IMR-90 (cell line): ENCODE results near the gene ZNF212. TPM values are rescaled to one million over a fixed set of nuclear protein-coding genes. Genes with fewer than 3 reads are reported as not detected.

ENCODE experiments used
- ATAC-seq: fragments of 200-7000 bp; cut with Tn5 transposase; 2 replicates; pipeline ENCODE4 v1.9.1; 2020; ENCODE audit warnings: low read depth, mild to moderate bottlenecking, moderate library complexity
- BruUV-seq: library from RNA; stranded (reverse); fragments of 400-500 nt; replicated peaks from 2 replicates; lab custom pipeline; 2021; lab: Mats Ljungman, UMichigan
- CTCF ChIA-PET: fragments of 300-600 bp; formaldehyde crosslinking; extraction: SDS; loops from one replicate; lab custom pipeline; 2021; ENCODE audit warnings: antibody characterized with exemption; lab: Yijun Ruan, JAX
- POLR2A ChIA-PET: fragments of 300-600 bp; sonication (Branson Sonifier 250); formaldehyde crosslinking; loops from one replicate; lab custom pipeline; 2022; ENCODE audit warnings: antibody characterized with exemption; ENCODE audit not compliant: unreplicated experiment; lab: Charles Lee
- DNase-seq: peaks from one replicate; pipeline ENCODE4 v3.0.0; 2013
- H2AFZ ChIP-seq: replicated peaks from 2 replicates; pipeline ENCODE3; 2013; ENCODE audit warnings: low read length, mild to moderate bottlenecking; ENCODE audit not compliant: poor library complexity
- H2AK5ac ChIP-seq: 2 replicates; pipeline ENCODE4 v1.6.1; 2013; ENCODE audit warnings: low read depth, low read length, inconsistent platforms
- H2AK9ac ChIP-seq: replicated peaks from 2 replicates; pipeline ENCODE3; 2013; ENCODE audit warnings: mild to moderate bottlenecking, low read depth, low read length, moderate library complexity; ENCODE audit not compliant: poor library complexity
- H2BK120ac ChIP-seq: 2 replicates; pipeline ENCODE4 v1.6.1; 2013; ENCODE audit warnings: low read depth, low read length, inconsistent platforms
- H2BK15ac ChIP-seq: 3 replicates; pipeline ENCODE4 v1.6.1; 2013; ENCODE audit warnings: low read depth, low read length, inconsistent platforms
- H2BK20ac ChIP-seq: 2 replicates; pipeline ENCODE4 v1.6.1; 2013; ENCODE audit warnings: low read depth, mild to moderate bottlenecking, inconsistent platforms, low read length, moderate library complexity
- H2BK5ac ChIP-seq: 2 replicates; pipeline ENCODE4 v1.6.1; 2013; ENCODE audit warnings: mild to moderate bottlenecking, low read depth, low read length, inconsistent platforms; ENCODE audit not compliant: poor library complexity, severe bottlenecking
- H3K14ac ChIP-seq: replicated peaks from 2 replicates; pipeline ENCODE4 v1.6.1; 2013; ENCODE audit warnings: low read depth, low read length, inconsistent platforms
- H3K18ac ChIP-seq: 2 replicates; pipeline ENCODE4 v1.6.1; 2013; ENCODE audit warnings: low read depth, low read length, control low read depth
- H3K23ac ChIP-seq: 2 replicates; pipeline ENCODE4 v1.6.1; 2013; ENCODE audit warnings: low read depth, low read length, inconsistent platforms
- H3K27ac ChIP-seq: 2 replicates; pipeline ENCODE4 v1.5.1; 2013; ENCODE audit warnings: mild to moderate bottlenecking, control low read depth, low read length; ENCODE audit not compliant: insufficient read depth
- H3K27me3 ChIP-seq: 2 replicates; pipeline ENCODE4 v1.6.1; 2013; ENCODE audit warnings: low read length; ENCODE audit not compliant: control insufficient read depth, insufficient read depth
- H3K36me3 ChIP-seq: 2 replicates; pipeline ENCODE4 v1.6.1; 2013; ENCODE audit warnings: low read length, mixed read lengths; ENCODE audit not compliant: control insufficient read depth, insufficient read depth
- H3K4ac ChIP-seq: 2 replicates; pipeline ENCODE4 v1.6.1; 2013; ENCODE audit warnings: low read depth, low read length, inconsistent platforms
- H3K4me1 ChIP-seq: 2 replicates; pipeline ENCODE4 v1.6.1; 2013; ENCODE audit warnings: low read length, mixed read lengths; ENCODE audit not compliant: control insufficient read depth, insufficient read depth
- H3K4me2 ChIP-seq: 2 replicates; pipeline ENCODE4 v1.6.1; 2013; ENCODE audit warnings: low read depth, mild to moderate bottlenecking, control low read depth, low read length, moderate library complexity
- H3K4me3 ChIP-seq: 2 replicates; pipeline ENCODE4 v1.5.1; 2013; ENCODE audit warnings: low read depth, mild to moderate bottlenecking, control low read depth, low read length, moderate library complexity; ENCODE audit not compliant: insufficient read depth
- H3K56ac ChIP-seq: 2 replicates; pipeline ENCODE4 v1.6.1; 2013; ENCODE audit warnings: low read length, inconsistent platforms; ENCODE audit not compliant: insufficient read depth; ENCODE audit errors: extremely low read depth
- H3K79me1 ChIP-seq, 2 experiments: 2 replicates each; pipeline ENCODE4 v1.6.1; 2013; ENCODE audit warnings: low read length in 2 of 2, inconsistent platforms in 1 of 2, low read depth in 1 of 2
- H3K9ac ChIP-seq: 2 replicates; pipeline ENCODE4 v1.6.1; 2013; ENCODE audit warnings: low read depth, low read length, control low read depth
- H3K9me1 ChIP-seq: 2 replicates; pipeline ENCODE4 v1.6.1; 2013; ENCODE audit warnings: low read length, inconsistent platforms; ENCODE audit not compliant: insufficient read depth
- H3K9me3 ChIP-seq: 2 replicates; pipeline ENCODE4 v1.6.1; 2013; ENCODE audit warnings: low read length; ENCODE audit not compliant: control insufficient read depth, insufficient read depth
- H4K20me1 ChIP-seq: 2 replicates; pipeline ENCODE4 v1.6.1; 2013; ENCODE audit warnings: low read length, inconsistent platforms; ENCODE audit not compliant: insufficient read depth
- H4K5ac ChIP-seq: 2 replicates; pipeline ENCODE4 v1.6.1; 2013; ENCODE audit warnings: mild to moderate bottlenecking, low read depth, low read length, control low read depth
- H4K8ac ChIP-seq, 2 experiments: 2 replicates each; pipeline ENCODE4 v1.6.1; 2013; ENCODE audit warnings: low read depth in 2 of 2, low read length in 2 of 2, control low read depth in 1 of 2, inconsistent platforms in 1 of 2
- H4K91ac ChIP-seq: 2 replicates; pipeline ENCODE4 v1.6.1; 2013; ENCODE audit warnings: low read depth, low read length, inconsistent platforms; ENCODE audit not compliant: insufficient read depth
- BHLHE40 ChIP-seq: fragments of 150-350 bp; IDR thresholded peaks from 2 replicates; pipeline ENCODE4 v1.6.1; 2016; ENCODE audit warnings: mild to moderate bottlenecking, low read depth, low read length
- CEBPB ChIP-seq: IDR thresholded peaks from 2 replicates; pipeline ENCODE4 v1.6.1; 2012; ENCODE audit warnings: low read depth, low read length, improper control_type of control experiment
- CHD1 ChIP-seq: IDR thresholded peaks from 2 replicates; pipeline ENCODE4 v1.6.1; 2012; ENCODE audit warnings: low read depth, low read length, improper control_type of control experiment
- ELK1 ChIP-seq: fragments of 150-350 bp; IDR thresholded peaks from 2 replicates; pipeline ENCODE4 v1.6.1; 2016; ENCODE audit warnings: low read depth, mild to moderate bottlenecking, low read length, moderate library complexity, borderline replicate concordance
- FOS ChIP-seq: fragments of 150-350 bp; IDR thresholded peaks from 2 replicates; pipeline ENCODE4 v1.6.1; 2016; ENCODE audit warnings: low read depth, low read length
- MAFK ChIP-seq: IDR thresholded peaks from 2 replicates; pipeline ENCODE4 v1.6.1; 2012; ENCODE audit warnings: low read depth, low read length, improper control_type of control experiment
- MAZ ChIP-seq: IDR thresholded peaks from 2 replicates; pipeline ENCODE4 v1.6.1; 2012; ENCODE audit warnings: low read depth, mild to moderate bottlenecking, low read length, improper control_type of control experiment, moderate library complexity, borderline replicate concordance
- NFE2L2 ChIP-seq: fragments of 150-350 bp; IDR thresholded peaks from 2 replicates; pipeline ENCODE4 v1.6.1; 2016; ENCODE audit warnings: low read depth, mild to moderate bottlenecking, low read length
- POLR2A ChIP-seq: IDR thresholded peaks from 2 replicates; pipeline ENCODE4 v1.6.1; 2012; ENCODE audit warnings: mild to moderate bottlenecking, low read depth, low read length
- RAD21 ChIP-seq: IDR thresholded peaks from 2 replicates; pipeline ENCODE4 v1.6.1; 2012; ENCODE audit warnings: low read length, improper control_type of control experiment
- RCOR1 ChIP-seq: IDR thresholded peaks from 2 replicates; pipeline ENCODE4 v1.6.1; 2012; ENCODE audit warnings: mild to moderate bottlenecking, low read length, improper control_type of control experiment; ENCODE audit not compliant: insufficient replicate concordance
- RFX5 ChIP-seq: IDR thresholded peaks from 2 replicates; pipeline ENCODE4 v1.8.0; 2012; ENCODE audit warnings: low read depth, mild to moderate bottlenecking, low read length, moderate library complexity
- SMC3 ChIP-seq: fragments of 150-350 bp; IDR thresholded peaks from 2 replicates; pipeline ENCODE4 v1.6.1; 2016; ENCODE audit warnings: low read depth, mild to moderate bottlenecking, antibody characterized with exemption, low read length, moderate library complexity
- USF2 ChIP-seq: fragments of 150-350 bp; IDR thresholded peaks from 2 replicates; pipeline ENCODE4 v1.6.1; 2017; ENCODE audit warnings: mild to moderate bottlenecking, antibody characterized with exemption, low read length, low read depth
- WGBS, 2 experiments: methylation state at CpG; one replicate each; pipeline versions ENCODE4 v1.1.5 to v1.1.7; 2013; ENCODE audit warnings: missing lambda C conversion rate in 2 of 2; ENCODE audit not compliant: insufficient read length in 1 of 2; ENCODE audit errors: extremely low coverage in 2 of 2; 5-methylcytosine and 5-hydroxymethylcytosine counted together
- dilution Hi-C: fragments of 300-500 bp; cut with HindIII; formaldehyde crosslinking; loops from one replicate; pipeline ENCODE4 v1.14.3; 2018; ENCODE audit warnings: low sequenced_read_pairs; ENCODE audit not compliant: unreplicated experiment
- in situ Hi-C: fragments of 300-500 bp; cut with MboI; formaldehyde crosslinking; loops from 3 replicates; pipeline ENCODE4 v1.14.3; 2019; ENCODE audit warnings: low sequenced_read_pairs, inconsistent platforms, mixed read lengths
- intact Hi-C: fragments of 100-400 bp; cut with micrococcal nuclease; formaldehyde crosslinking; loops from 2 replicates; pipeline ENCODE4 v1.10.0; 2022
- polyA plus RNA-seq, 3 experiments: library from polyadenylated mRNA; depleted of rRNA; stranded (reverse); fragments of >200 nt; gene quantifications; 2 replicates each; pipeline ENCODE4 v1.2.3, GENCODE V29; 2012; ENCODE audit warnings: low replicate concordance in 1 of 3
- total RNA-seq: library from RNA; depleted of rRNA; stranded (reverse); fragments of >200 nt; gene quantifications from 2 replicates; pipeline ENCODE4 v1.2.3, GENCODE V29; 2012
- TF ChIP-seq, protein P1 (sequence below): conservative IDR thresholded peaks from 2 replicates; pipeline ENCODE4 v1.5.1; 2012; ENCODE audit warnings: mild to moderate bottlenecking, low read depth, low read length, improper control_type of control experiment

ZNF212 gene
- total and polyA plus RNA-seq, 2 of the 4 experiments (the other 2 are of a cell fraction), result 3.8 to 5.1 TPM

- no peak overlapping the region for H3K56ac ChIP-seq
- no peak overlapping the region for H3K23ac ChIP-seq
- H4K5ac ChIP-seq, result no peak overlapping the region
- H2AFZ ChIP-seq, result no peak overlapping the region
- H2AK9ac ChIP-seq, result no peak overlapping the region
- H3K14ac ChIP-seq, result no peak overlapping the region
- peaks cover 0 to 3% of the 10 kb centered on the region in 2 experiments; a peak in 1 of 4 replicates for H3K79me1 ChIP-seq
- H2BK5ac ChIP-seq, result no peak overlapping the region
- no TSS peak for BruUV-seq
- in situ Hi-C loops (no loop called here), dilution Hi-C loops (no loop called here), intact Hi-C loops (no loop called here)
- no peak overlapping the region for H2BK120ac ChIP-seq
- H4K8ac ChIP-seq, result no peak overlapping the region
- no peak overlapping the region for H2BK20ac ChIP-seq
- H3K9ac ChIP-seq, result no peak overlapping the region
- ATAC-seq (no peak), DNase-seq (no peak)
- H3K4ac ChIP-seq, result no peak overlapping the region
- no peak overlapping the region for H4K91ac ChIP-seq
- peaks cover 39% of the 10 kb centered on the region for H3K36me3 ChIP-seq
- no peak overlapping the region for H2AK5ac ChIP-seq
- no peaks in the 10 kb centered on the region for H3K27me3 ChIP-seq
- WGBS, 2 experiments, result 94% methylated on average over 3 of the region's 8 CpGs; no CpG with 5 or more reads in 1 of the 2 experiments
- ChIA-PET CTCF (no interaction called here), POLR2A (no interaction called here)
- no peaks in the 10 kb centered on the region for H3K9me3 ChIP-seq
- no peak overlapping the region for H3K18ac ChIP-seq
- H3K4me1 ChIP-seq, result 0 out of 2 replicates have a peak, but pooled peaks cover 2% of the 10 kb centered on the region
- H3K9me1 ChIP-seq, result peaks cover 7% of the 10 kb centered on the region; the same call in 1 of the 2 replicates
- H2BK15ac ChIP-seq, result no peak overlapping the region
- peaks cover 4% of the 10 kb centered on the region for H4K20me1 ChIP-seq
- no peak overlapping the region for H3K4me3 ChIP-seq
- no peak overlapping the region for H3K4me2 ChIP-seq
- H3K27ac ChIP-seq, result no peak overlapping the region
- TF ChIP-seq RCOR1 (no peak), RAD21 (no peak), BHLHE40 (no peak), ELK1 (no peak), CHD1 (no peak), SMC3 (no peak), MAZ (no peak), USF2 (no peak), MAFK (no peak), RFX5 (no peak), CEBPB (no peak), FOS (no peak), POLR2A (no peak), NFE2L2 (no peak)
- TF ChIP-seq, protein P1, sequence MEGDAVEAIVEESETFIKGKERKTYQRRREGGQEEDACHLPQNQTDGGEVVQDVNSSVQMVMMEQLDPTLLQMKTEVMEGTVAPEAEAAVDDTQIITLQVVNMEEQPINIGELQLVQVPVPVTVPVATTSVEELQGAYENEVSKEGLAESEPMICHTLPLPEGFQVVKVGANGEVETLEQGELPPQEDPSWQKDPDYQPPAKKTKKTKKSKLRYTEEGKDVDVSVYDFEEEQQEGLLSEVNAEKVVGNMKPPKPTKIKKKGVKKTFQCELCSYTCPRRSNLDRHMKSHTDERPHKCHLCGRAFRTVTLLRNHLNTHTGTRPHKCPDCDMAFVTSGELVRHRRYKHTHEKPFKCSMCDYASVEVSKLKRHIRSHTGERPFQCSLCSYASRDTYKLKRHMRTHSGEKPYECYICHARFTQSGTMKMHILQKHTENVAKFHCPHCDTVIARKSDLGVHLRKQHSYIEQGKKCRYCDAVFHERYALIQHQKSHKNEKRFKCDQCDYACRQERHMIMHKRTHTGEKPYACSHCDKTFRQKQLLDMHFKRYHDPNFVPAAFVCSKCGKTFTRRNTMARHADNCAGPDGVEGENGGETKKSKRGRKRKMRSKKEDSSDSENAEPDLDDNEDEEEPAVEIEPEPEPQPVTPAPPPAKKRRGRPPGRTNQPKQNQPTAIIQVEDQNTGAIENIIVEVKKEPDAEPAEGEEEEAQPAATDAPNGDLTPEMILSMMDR, result no peak
Observed at GRCh38 chr7:149280661-149281507, 41.4 kb downstream of the ZNF212 start.
